WTC11 (cell line): ENCODE results near the gene KLHL29. TPM values are rescaled to one million over a fixed set of nuclear protein-coding genes. Genes with fewer than 3 reads are reported as not detected.

ENCODE experiments used
- ATAC-seq: fragments of 200-7000 bp; cut with Tn5 transposase; 2 replicates; pipeline ENCODE4 v1.10.0; 2021; ENCODE audit warnings: mild to moderate bottlenecking, moderate library complexity
- CTCF ChIA-PET: fragments of 300-600 bp; sonication (Branson Sonifier 250); formaldehyde crosslinking; loops from one replicate; lab custom pipeline; 2021; ENCODE audit warnings: antibody characterized with exemption; lab: Charles Lee
- POLR2A ChIA-PET: fragments of 350-600 bp; sonication (Branson Sonifier 250); formaldehyde crosslinking; loops from one replicate; lab custom pipeline; 2021; ENCODE audit warnings: antibody characterized with exemption; lab: Charles Lee
- DNase-seq: peaks from one replicate; pipeline ENCODE4 v3.0.0; 2021; ENCODE audit warnings: low spot score
- H3K27ac Mint-ChIP-seq: 2 replicates; pipeline ENCODE4 v1.8.0; 2021; ENCODE audit warnings: mixed read lengths
- H3K27me3 Mint-ChIP-seq: 2 replicates; pipeline ENCODE4 v1.8.0; 2021; ENCODE audit warnings: low read depth, mild to moderate bottlenecking, moderate library complexity, mixed read lengths
- H3K36me3 Mint-ChIP-seq: 2 replicates; pipeline ENCODE4 v1.8.0; 2021; ENCODE audit warnings: mixed read lengths
- H3K4me1 Mint-ChIP-seq: 2 replicates; pipeline ENCODE4 v1.8.0; 2022; ENCODE audit warnings: mixed read lengths
- H3K4me3 Mint-ChIP-seq: 2 replicates; pipeline ENCODE4 v1.8.0; 2021; ENCODE audit warnings: mild to moderate bottlenecking, moderate library complexity, mixed read lengths
- H3K9me3 Mint-ChIP-seq: 2 replicates; pipeline ENCODE4 v1.8.0; 2021; ENCODE audit warnings: mixed read lengths
- AR ChIP-seq: fragments of 250-450 bp; sonication (Bioruptor Pico); IDR thresholded peaks from 2 replicates; pipeline ENCODE4 v1.9.0; 2021; ENCODE audit warnings: mild to moderate bottlenecking
- ATF1 ChIP-seq: sonication (generic); formaldehyde crosslinking; IDR thresholded peaks from 2 replicates; pipeline ENCODE4 v1.8.1; 2023; ENCODE audit warnings: mild to moderate bottlenecking, moderate library complexity, missing genetic modification reagents
- ESRRA ChIP-seq: sonication (generic); formaldehyde crosslinking; IDR thresholded peaks from 2 replicates; pipeline ENCODE4 v1.8.1; 2022; ENCODE audit warnings: mild to moderate bottlenecking, missing genetic modification reagents, borderline replicate concordance
- FOXJ3 ChIP-seq: sonication (generic); formaldehyde crosslinking; IDR thresholded peaks from 2 replicates; pipeline ENCODE4 v1.9.0; 2021; ENCODE audit warnings: missing genetic modification reagents, mild to moderate bottlenecking, borderline replicate concordance
- FOXK1 ChIP-seq: sonication (generic); formaldehyde crosslinking; IDR thresholded peaks from 2 replicates; pipeline ENCODE4 v1.8.0; 2022; ENCODE audit warnings: mild to moderate bottlenecking, moderate library complexity, missing genetic modification reagents
- FOXP1 ChIP-seq: sonication (generic); formaldehyde crosslinking; IDR thresholded peaks from 2 replicates; pipeline ENCODE4 v1.8.0; 2022; ENCODE audit warnings: missing genetic modification reagents, mild to moderate bottlenecking, moderate library complexity, borderline replicate concordance
- IRF2 ChIP-seq: sonication (generic); formaldehyde crosslinking; IDR thresholded peaks from 2 replicates; pipeline ENCODE4 v1.8.0; 2022; ENCODE audit warnings: low read depth, missing genetic modification reagents, borderline replicate concordance
- JUN ChIP-seq: sonication (generic); formaldehyde crosslinking; IDR thresholded peaks from 2 replicates; pipeline ENCODE4 v1.8.0; 2023; ENCODE audit warnings: mild to moderate bottlenecking, missing genetic modification reagents
- NFATC4 ChIP-seq: fragments of 250-450 bp; sonication (Bioruptor Pico); IDR thresholded peaks from 2 replicates; pipeline ENCODE4 v1.9.0; 2021; ENCODE audit warnings: mild to moderate bottlenecking
- PRRX2 ChIP-seq: fragments of 250-450 bp; sonication (Bioruptor Pico); IDR thresholded peaks from 2 replicates; pipeline ENCODE4 v1.8.0; 2021; ENCODE audit warnings: mild to moderate bottlenecking
- RORB ChIP-seq: fragments of 250-450 bp; sonication (Bioruptor Pico); IDR thresholded peaks from 2 replicates; pipeline ENCODE4 v1.9.0; 2021; ENCODE audit warnings: mild to moderate bottlenecking
- SMAD3 ChIP-seq: sonication (generic); formaldehyde crosslinking; IDR thresholded peaks from 2 replicates; pipeline ENCODE4 v1.8.0; 2022; ENCODE audit warnings: missing genetic modification reagents, mild to moderate bottlenecking, borderline replicate concordance
- SMAD4 ChIP-seq: sonication (generic); formaldehyde crosslinking; IDR thresholded peaks from 2 replicates; pipeline ENCODE4 v1.8.0; 2022; ENCODE audit warnings: mild to moderate bottlenecking, missing genetic modification reagents
- TEAD4 ChIP-seq: sonication (generic); formaldehyde crosslinking; IDR thresholded peaks from 2 replicates; pipeline ENCODE4 v1.8.0; 2022; ENCODE audit warnings: mild to moderate bottlenecking, missing genetic modification reagents
- ZBTB21 ChIP-seq: sonication (generic); formaldehyde crosslinking; IDR thresholded peaks from 2 replicates; pipeline ENCODE4 v1.8.1; 2023; ENCODE audit warnings: mild to moderate bottlenecking, missing genetic modification reagents, borderline replicate concordance
- ZNF121 ChIP-seq: sonication (generic); formaldehyde crosslinking; IDR thresholded peaks from 2 replicates; pipeline ENCODE4 v1.8.0; 2023; ENCODE audit warnings: missing genetic modification reagents
- ZNF138 ChIP-seq: sonication (generic); formaldehyde crosslinking; conservative IDR thresholded peaks from 2 replicates; pipeline ENCODE4 v1.8.1; 2022; ENCODE audit warnings: mild to moderate bottlenecking, moderate library complexity, missing genetic modification reagents
- ZNF317 ChIP-seq: sonication (generic); formaldehyde crosslinking; IDR thresholded peaks from 2 replicates; pipeline ENCODE4 v1.8.1; 2023; ENCODE audit warnings: low read depth, mild to moderate bottlenecking, moderate library complexity, missing genetic modification reagents, borderline replicate concordance
- ZNF416 ChIP-seq: fragments of 250-450 bp; sonication (Bioruptor Pico); IDR thresholded peaks from 2 replicates; pipeline ENCODE4 v1.9.0; 2021; ENCODE audit warnings: mild to moderate bottlenecking, inconsistent platforms
- ZNF423 ChIP-seq: fragments of 250-450 bp; sonication (Bioruptor Pico); IDR thresholded peaks from 2 replicates; pipeline ENCODE4 v2.1.2; 2022; ENCODE audit warnings: mild to moderate bottlenecking, moderate library complexity
- ZNF671 ChIP-seq: fragments of 250-450 bp; sonication (Bioruptor Pico); IDR thresholded peaks from 2 replicates; pipeline ENCODE4 v1.8.0; 2021; ENCODE audit warnings: mild to moderate bottlenecking
- ZSCAN18 ChIP-seq: fragments of 250-450 bp; sonication (Bioruptor Pico); IDR thresholded peaks from 2 replicates; pipeline ENCODE4 v2.1.2; 2022; ENCODE audit warnings: mild to moderate bottlenecking, moderate library complexity
- total RNA-seq: library from RNA; stranded (reverse); gene quantifications from 3 replicates; pipeline ENCODE4 v1.2.3, GENCODE V29; 2021
- TF ChIP-seq, protein P1 (sequence below): sonication (generic); formaldehyde crosslinking; IDR thresholded peaks from 2 replicates; pipeline ENCODE4 v1.8.0; 2022; ENCODE audit warnings: missing genetic modification reagents
- TF ChIP-seq, protein P2 (sequence below): sonication (generic); formaldehyde crosslinking; IDR thresholded peaks from 2 replicates; pipeline ENCODE4 v1.8.1; 2023; ENCODE audit warnings: mild to moderate bottlenecking, moderate library complexity, missing genetic modification reagents
- TF ChIP-seq, protein P3 (sequence below): sonication (generic); formaldehyde crosslinking; IDR thresholded peaks from 2 replicates; pipeline ENCODE4 v1.8.0; 2023; ENCODE audit warnings: missing genetic modification reagents
- TF ChIP-seq, protein P4 (sequence below): sonication (generic); formaldehyde crosslinking; IDR thresholded peaks from 2 replicates; pipeline ENCODE4 v1.8.1; 2023; ENCODE audit warnings: mild to moderate bottlenecking, missing genetic modification reagents

The KLHL29 gene
- total RNA-seq, 1 experiment from 2014 or later, result 7.1 TPM

DNA sequence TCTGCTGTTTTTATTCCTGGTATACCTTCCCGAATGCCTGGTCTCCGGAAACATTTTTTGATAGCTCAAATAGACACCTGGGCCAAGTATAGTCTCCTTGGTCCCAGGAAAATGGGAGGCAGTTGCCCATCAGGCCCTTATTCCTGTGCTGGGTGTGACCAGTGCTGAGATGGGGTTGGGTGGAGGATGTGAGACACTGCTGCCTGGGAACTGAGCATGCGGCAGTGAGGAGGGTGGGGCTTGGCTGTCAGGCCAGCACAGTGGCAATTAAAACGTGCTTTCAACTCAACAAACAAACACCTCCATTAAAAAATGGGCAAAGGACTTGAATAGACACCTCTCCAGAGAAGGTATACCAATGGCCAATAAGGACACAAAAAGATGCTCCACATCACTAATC lies 12.5 kb downstream of the KLHL29 start:
- Mint-ChIP-seq H3K27ac (no peak overlapping the region), H3K4me1 (peaks cover 45% of the 10 kb centered on the region), H3K9me3 (no peaks in the 10 kb centered on the region), H3K36me3 (no peaks in the 10 kb centered on the region), H3K4me3 (no peak overlapping the region), H3K27me3 (no peaks in the 10 kb centered on the region)
- TF ChIP-seq, protein P1, sequence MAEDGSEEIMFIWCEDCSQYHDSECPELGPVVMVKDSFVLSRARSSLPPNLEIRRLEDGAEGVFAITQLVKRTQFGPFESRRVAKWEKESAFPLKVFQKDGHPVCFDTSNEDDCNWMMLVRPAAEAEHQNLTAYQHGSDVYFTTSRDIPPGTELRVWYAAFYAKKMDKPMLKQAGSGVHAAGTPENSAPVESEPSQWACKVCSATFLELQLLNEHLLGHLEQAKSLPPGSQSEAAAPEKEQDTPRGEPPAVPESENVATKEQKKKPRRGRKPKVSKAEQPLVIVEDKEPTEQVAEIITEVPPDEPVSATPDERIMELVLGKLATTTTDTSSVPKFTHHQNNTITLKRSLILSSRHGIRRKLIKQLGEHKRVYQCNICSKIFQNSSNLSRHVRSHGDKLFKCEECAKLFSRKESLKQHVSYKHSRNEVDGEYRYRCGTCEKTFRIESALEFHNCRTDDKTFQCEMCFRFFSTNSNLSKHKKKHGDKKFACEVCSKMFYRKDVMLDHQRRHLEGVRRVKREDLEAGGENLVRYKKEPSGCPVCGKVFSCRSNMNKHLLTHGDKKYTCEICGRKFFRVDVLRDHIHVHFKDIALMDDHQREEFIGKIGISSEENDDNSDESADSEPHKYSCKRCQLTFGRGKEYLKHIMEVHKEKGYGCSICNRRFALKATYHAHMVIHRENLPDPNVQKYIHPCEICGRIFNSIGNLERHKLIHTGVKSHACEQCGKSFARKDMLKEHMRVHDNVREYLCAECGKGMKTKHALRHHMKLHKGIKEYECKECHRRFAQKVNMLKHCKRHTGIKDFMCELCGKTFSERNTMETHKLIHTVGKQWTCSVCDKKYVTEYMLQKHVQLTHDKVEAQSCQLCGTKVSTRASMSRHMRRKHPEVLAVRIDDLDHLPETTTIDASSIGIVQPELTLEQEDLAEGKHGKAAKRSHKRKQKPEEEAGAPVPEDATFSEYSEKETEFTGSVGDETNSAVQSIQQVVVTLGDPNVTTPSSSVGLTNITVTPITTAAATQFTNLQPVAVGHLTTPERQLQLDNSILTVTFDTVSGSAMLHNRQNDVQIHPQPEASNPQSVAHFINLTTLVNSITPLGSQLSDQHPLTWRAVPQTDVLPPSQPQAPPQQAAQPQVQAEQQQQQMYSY, result no peak
- TF ChIP-seq ZNF423 (CRISPR knock-in tag), result no peak
- TF ChIP-seq, protein P2, sequence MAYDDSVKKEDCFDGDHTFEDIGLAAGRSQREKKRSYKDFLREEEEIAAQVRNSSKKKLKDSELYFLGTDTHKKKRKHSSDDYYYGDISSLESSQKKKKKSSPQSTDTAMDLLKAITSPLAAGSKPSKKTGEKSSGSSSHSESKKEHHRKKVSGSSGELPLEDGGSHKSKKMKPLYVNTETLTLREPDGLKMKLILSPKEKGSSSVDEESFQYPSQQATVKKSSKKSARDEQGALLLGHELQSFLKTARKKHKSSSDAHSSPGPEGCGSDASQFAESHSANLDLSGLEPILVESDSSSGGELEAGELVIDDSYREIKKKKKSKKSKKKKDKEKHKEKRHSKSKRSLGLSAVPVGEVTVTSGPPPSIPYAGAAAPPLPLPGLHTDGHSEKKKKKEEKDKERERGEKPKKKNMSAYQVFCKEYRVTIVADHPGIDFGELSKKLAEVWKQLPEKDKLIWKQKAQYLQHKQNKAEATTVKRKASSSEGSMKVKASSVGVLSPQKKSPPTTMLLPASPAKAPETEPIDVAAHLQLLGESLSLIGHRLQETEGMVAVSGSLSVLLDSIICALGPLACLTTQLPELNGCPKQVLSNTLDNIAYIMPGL (CRISPR knock-in tag), result no peak
- TF ChIP-seq, protein P3, sequence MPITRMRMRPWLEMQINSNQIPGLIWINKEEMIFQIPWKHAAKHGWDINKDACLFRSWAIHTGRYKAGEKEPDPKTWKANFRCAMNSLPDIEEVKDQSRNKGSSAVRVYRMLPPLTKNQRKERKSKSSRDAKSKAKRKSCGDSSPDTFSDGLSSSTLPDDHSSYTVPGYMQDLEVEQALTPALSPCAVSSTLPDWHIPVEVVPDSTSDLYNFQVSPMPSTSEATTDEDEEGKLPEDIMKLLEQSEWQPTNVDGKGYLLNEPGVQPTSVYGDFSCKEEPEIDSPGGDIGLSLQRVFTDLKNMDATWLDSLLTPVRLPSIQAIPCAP, result no peak
- no peak for TF ChIP-seq PRRX2
- no peak for TF ChIP-seq FOXK1 (CRISPR knock-in tag)
- TF ChIP-seq NFATC4, result no peak
- POLR2A ChIA-PET, result no interaction called here
- CTCF ChIA-PET, result interaction anchor here (0.9 to 1.1 kb wide), 2 partner anchors 11 kb away, joined by 3 read pairs; no protein-coding TSS in a partner anchor
- ATAC-seq (no peak; the same call in 1 of the 2 replicates), DNase-seq (no peak)

DNA sequence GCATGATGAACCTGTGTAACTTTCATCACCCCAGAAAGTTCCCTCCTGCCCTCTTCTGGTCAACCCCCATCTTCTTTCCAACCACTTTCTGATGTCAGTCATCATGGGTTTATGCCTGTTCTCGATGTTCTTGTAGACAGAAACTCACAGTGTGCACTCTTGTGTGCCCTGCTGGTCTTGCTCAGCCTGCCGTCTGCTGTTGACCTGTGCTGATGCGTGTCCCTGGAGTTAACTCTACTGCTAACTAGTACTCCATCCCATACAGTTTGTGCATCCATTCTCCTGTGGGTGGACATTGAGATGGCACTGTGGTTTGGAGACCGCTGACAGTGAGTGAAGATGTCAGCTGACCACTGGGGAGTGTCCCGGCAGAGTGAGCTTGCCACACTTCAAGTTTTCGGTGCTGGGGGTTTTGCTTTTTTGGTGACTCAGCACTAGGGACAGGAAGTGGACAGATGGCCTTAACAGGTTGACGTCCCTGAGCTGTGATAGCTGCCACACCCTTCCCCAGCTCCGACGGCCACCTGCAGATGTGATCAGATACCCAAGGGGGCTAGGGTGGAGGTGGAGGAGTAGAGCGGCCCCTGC lies 14.8 kb downstream of the KLHL29 start:
- DNase-seq (no peak), ATAC-seq (no peak)
- Mint-ChIP-seq H3K27me3 (no peaks in the 10 kb centered on the region), H3K4me3 (no peak overlapping the region), H3K27ac (no peak overlapping the region), H3K36me3 (no peaks in the 10 kb centered on the region), H3K4me1 (peaks cover 40% of the 10 kb centered on the region), H3K9me3 (no peaks in the 10 kb centered on the region)
- POLR2A ChIA-PET, result no interaction called here
- CTCF ChIA-PET, result no interaction called here
- no peak for TF ChIP-seq ZNF317 (CRISPR knock-in tag)
- TF ChIP-seq, protein P4, sequence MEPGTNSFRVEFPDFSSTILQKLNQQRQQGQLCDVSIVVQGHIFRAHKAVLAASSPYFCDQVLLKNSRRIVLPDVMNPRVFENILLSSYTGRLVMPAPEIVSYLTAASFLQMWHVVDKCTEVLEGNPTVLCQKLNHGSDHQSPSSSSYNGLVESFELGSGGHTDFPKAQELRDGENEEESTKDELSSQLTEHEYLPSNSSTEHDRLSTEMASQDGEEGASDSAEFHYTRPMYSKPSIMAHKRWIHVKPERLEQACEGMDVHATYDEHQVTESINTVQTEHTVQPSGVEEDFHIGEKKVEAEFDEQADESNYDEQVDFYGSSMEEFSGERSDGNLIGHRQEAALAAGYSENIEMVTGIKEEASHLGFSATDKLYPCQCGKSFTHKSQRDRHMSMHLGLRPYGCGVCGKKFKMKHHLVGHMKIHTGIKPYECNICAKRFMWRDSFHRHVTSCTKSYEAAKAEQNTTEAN (CRISPR knock-in tag), result no peak
- TF ChIP-seq FOXJ3, result no peak
- TF ChIP-seq JUN (CRISPR knock-in tag), result no peak
- no peak for TF ChIP-seq IRF2 (CRISPR knock-in tag)
- no peak for TF ChIP-seq ATF1 (CRISPR knock-in tag)
- TF ChIP-seq AR (CRISPR knock-in tag), result no peak
- no peak for TF ChIP-seq FOXP1 (CRISPR knock-in tag)
- TF ChIP-seq ZNF416 (CRISPR knock-in tag), result no peak
- no peak for TF ChIP-seq ZSCAN18 (CRISPR knock-in tag)
- TF ChIP-seq ZBTB21 (CRISPR knock-in tag), result no peak
- no peak for TF ChIP-seq ZNF121 (CRISPR knock-in tag)
- TF ChIP-seq ESRRA (CRISPR knock-in tag), result no peak
- TF ChIP-seq ZNF138 (CRISPR knock-in tag), result no peak
- no peak for TF ChIP-seq RORB (CRISPR knock-in tag)
- TF ChIP-seq TEAD4 (CRISPR knock-in tag), result no peak
- TF ChIP-seq SMAD4 (CRISPR knock-in tag), result no peak
- no peak for TF ChIP-seq ZNF671 (CRISPR knock-in tag)
- TF ChIP-seq NFATC4, result no peak
- no peak for TF ChIP-seq SMAD3 (CRISPR knock-in tag)
- TF ChIP-seq, all 79 proteins: peak for 0
